Keratinocyte (primary cell): ENCODE measurements around the gene SH3RF1. TPM values are rescaled to one million over a fixed set of nuclear protein-coding genes. Genes with fewer than 3 reads are reported as not detected.

ENCODE experiments used
- DNase-seq: peaks from one replicate; pipeline ENCODE4 v3.0.0-alpha.2; 2011; ENCODE audit warnings: low read depth, missing footprints, low spot score
- FAIRE-seq: peaks from 2 replicates; lab custom pipeline; 2011; peaks lifted over from hg19 to GRCh38; lab: Jason Lieb, UNC
- H2AFZ ChIP-seq: 2 replicates; pipeline ENCODE4 v1.6.0; 2012; ENCODE audit warnings: low read length, control low read depth, inconsistent platforms; ENCODE audit not compliant: control insufficient read depth
- H3K27ac ChIP-seq: 2 replicates; pipeline ENCODE4 v1.5.1; 2011; ENCODE audit warnings: low read length; ENCODE audit not compliant: control insufficient read depth, insufficient read depth
- H3K27me3 ChIP-seq: 3 replicates; pipeline ENCODE4 v1.6.0; 2011; ENCODE audit warnings: low read length; ENCODE audit not compliant: control insufficient read depth, insufficient read depth; ENCODE audit errors: extremely low read depth
- H3K36me3 ChIP-seq, 2 experiments: 2 replicates in 1 of 2; 3 replicates in 1 of 2; pipeline ENCODE4 v1.5.1; 2011; ENCODE audit warnings: low read length in 2 of 2, mild to moderate bottlenecking in 1 of 2; ENCODE audit not compliant: control insufficient read depth in 2 of 2, insufficient read depth in 2 of 2; ENCODE audit errors: extremely low read depth in 1 of 2
- H3K4me1 ChIP-seq: 3 replicates; pipeline ENCODE4 v1.5.1; 2011; ENCODE audit warnings: low read length; ENCODE audit not compliant: control insufficient read depth, insufficient read depth; ENCODE audit errors: extremely low read depth
- H3K4me2 ChIP-seq: 3 replicates; pipeline ENCODE4 v1.6.0; 2011; ENCODE audit warnings: low read depth, low read length; ENCODE audit not compliant: control insufficient read depth, insufficient read depth; ENCODE audit errors: extremely low read depth
- H3K4me3 ChIP-seq, 3 experiments: fragments of 200-600 bp in 1 of 3; sonication (generic) in 1 of 3; 2 replicates in 2 of 3; 3 replicates in 1 of 3; pipeline ENCODE4 v1.5.1; 2011 to 2016; ENCODE audit warnings: low read length in 3 of 3, mild to moderate bottlenecking in 3 of 3, control low read depth in 2 of 3, inconsistent platforms in 1 of 3, low read depth in 1 of 3, mixed read lengths in 1 of 3, mixed run types in 1 of 3, moderate library complexity in 1 of 3; ENCODE audit not compliant: control insufficient read depth in 2 of 3, insufficient read depth in 2 of 3; ENCODE audit errors: extremely low read depth in 1 of 3
- H3K79me2 ChIP-seq: 2 replicates; pipeline ENCODE4 v1.6.0; 2012; ENCODE audit warnings: low read length; ENCODE audit not compliant: control insufficient read depth, insufficient read depth
- H3K9ac ChIP-seq: 3 replicates; pipeline ENCODE4 v1.6.0; 2011; ENCODE audit warnings: low read length; ENCODE audit not compliant: control insufficient read depth, insufficient read depth; ENCODE audit errors: extremely low read depth
- H3K9me1 ChIP-seq: 3 replicates; pipeline ENCODE4 v1.6.0; 2011; ENCODE audit warnings: low read length; ENCODE audit not compliant: control insufficient read depth, insufficient read depth; ENCODE audit errors: extremely low read depth
- H3K9me3 ChIP-seq: 2 replicates; pipeline ENCODE4 v1.5.1; 2012; ENCODE audit warnings: low read depth, low read length; ENCODE audit not compliant: control insufficient read depth
- H4K20me1 ChIP-seq: 3 replicates; pipeline ENCODE4 v1.6.0; 2011; ENCODE audit warnings: low read length; ENCODE audit not compliant: control insufficient read depth, insufficient read depth; ENCODE audit errors: extremely low read depth
- CTCF ChIP-seq, 3 experiments: IDR thresholded peaks in 1 of 3; conservative IDR thresholded peaks in 1 of 3; optimal IDR thresholded peaks in 1 of 3; 2 replicates in 2 of 3; 3 replicates in 1 of 3; pipeline versions ENCODE3 to v1.5.1; 2011; ENCODE audit warnings: low read length in 3 of 3, mild to moderate bottlenecking in 3 of 3, moderate library complexity in 2 of 3, control low read depth in 1 of 3, inconsistent platforms in 1 of 3; ENCODE audit not compliant: insufficient read depth in 2 of 3; ENCODE audit errors: extremely low read depth in 1 of 3
- EZH2 ChIP-seq: IDR thresholded peaks from one replicate; pipeline ENCODE4 v1.6.1; 2012; ENCODE audit warnings: inconsistent platforms, mild to moderate bottlenecking, low read length, moderate library complexity
- dilution Hi-C: fragments of 300-500 bp; cut with MboI; formaldehyde crosslinking; loops from one replicate; pipeline ENCODE4 v1.7.0; 2020; ENCODE audit warnings: low sequenced_read_pairs; ENCODE audit not compliant: extremely low pct_ligation_motif_present
- polyA plus RNA-seq, 5 experiments: library from polyadenylated mRNA; depleted of rRNA in 3 of 5; stranded (reverse) in 3 of 5; stranded (forward) in 1 of 5; unstranded in 1 of 5; fragments of >200 nt; gene quantifications; 1 replicate in 1 of 5; 2 replicates in 3 of 5; 3 replicates in 1 of 5; pipeline versions ENCODE4 v1.2.1 to v1.2.3, GENCODE V29; 2011 to 2012; ENCODE audit warnings: missing spikeins in 2 of 5, low read depth in 1 of 5, low replicate concordance in 1 of 5

SH3RF1 gene
- polyA plus RNA-seq, 1 donor (not counting 4 experiments of a cell fraction or from before 2014, with no cell fraction given), result 9.5 TPM

- no peaks in the 10 kb centered on the region for H3K9me1 ChIP-seq
- H3K27me3 ChIP-seq, result no peaks in the 10 kb centered on the region
- H3K27ac ChIP-seq, result no peak overlapping the region
- no peak for FAIRE-seq
- H3K4me2 ChIP-seq, result no peak overlapping the region
- peaks cover 5 to 20% of the 10 kb centered on the region in 2 experiments for H3K36me3 ChIP-seq
- no peak for TF ChIP-seq CTCF (optimal IDR thresholded peaks at IDR 0.05 in 1 of 3, IDR thresholded peaks at IDR 0.05 in 1 of 3, conservative IDR thresholded peaks at IDR 0.05 in 1 of 3; ENCODE audit: extremely low read depth in 1 of 3, insufficient read depth in 2 of 3, low read length in 3 of 3)
- no peak for TF ChIP-seq EZH2
- H3K4me3 ChIP-seq, result no peak overlapping the region
- no peaks in the 10 kb centered on the region for H3K9me3 ChIP-seq
- no peak for DNase-seq
- dilution Hi-C loops, result no loop called here
- no peaks in the 10 kb centered on the region for H4K20me1 ChIP-seq
- peaks cover 9% of the 10 kb centered on the region for H3K4me1 ChIP-seq
- H2AFZ ChIP-seq, result no peak overlapping the region
- H3K9ac ChIP-seq, result no peak overlapping the region
- H3K79me2 ChIP-seq, result no peaks in the 10 kb centered on the region
These were observed 170.1 kb downstream of the SH3RF1 start for GRCh38 chr4:169100670-169101101.

GRCh38 chr4:169099771-169100180 is 171.0 kb downstream of the SH3RF1 start:
- TF ChIP-seq EZH2 (no peak), CTCF (optimal IDR thresholded peaks at IDR 0.05 in 1 of 3, IDR thresholded peaks at IDR 0.05 in 1 of 3, conservative IDR thresholded peaks at IDR 0.05 in 1 of 3; ENCODE audit: extremely low read depth in 1 of 3, insufficient read depth in 2 of 3, low read length in 3 of 3) (no peak)
- H3K4me1 ChIP-seq, result peaks cover 9% of the 10 kb centered on the region
- no peak overlapping the region for H3K9ac ChIP-seq
- DNase-seq (no peak), FAIRE-seq (no peak)
- H3K9me1 ChIP-seq, result no peaks in the 10 kb centered on the region
- no peaks in the 10 kb centered on the region for H3K9me3 ChIP-seq
- H3K79me2 ChIP-seq, result no peaks in the 10 kb centered on the region
- no peaks in the 10 kb centered on the region for H4K20me1 ChIP-seq
- no peak overlapping the region for H2AFZ ChIP-seq
- no peak overlapping the region for H3K4me3 ChIP-seq
- H3K27ac ChIP-seq, result no peak overlapping the region
- H3K36me3 ChIP-seq, result peaks cover 10 to 22% of the 10 kb centered on the region in 2 experiments
- dilution Hi-C loops, result no loop called here
- no peak overlapping the region for H3K4me2 ChIP-seq
- no peaks in the 10 kb centered on the region for H3K27me3 ChIP-seq
